Activated B cell treated with CpG ODN at 0.5 μM for 24 hours (primary cell): Measurements from ENCODE around the gene PRKCE. TPM values are rescaled to one million over a fixed set of nuclear protein-coding genes. Genes with fewer than 3 reads are reported as not detected.
A peak's percentile ranks its signal among the peaks of the same experiment; 100 is the strongest.

Experiments
- ATAC-seq: fragments of 200-7000 bp; cut with Tn5 transposase; one replicate; pipeline ENCODE4 v1.10.0; 2021; ENCODE audit warnings: low read depth, mild to moderate bottlenecking, moderate library complexity
- CTCF ChIA-PET: fragments of 350-600 bp; sonication (Branson Sonifier 250); formaldehyde crosslinking; loops from one replicate; lab custom pipeline; 2021; ENCODE audit warnings: antibody characterized with exemption; lab: Charles Lee
- POLR2A ChIA-PET: fragments of 350-600 bp; sonication (Branson Sonifier 250); formaldehyde crosslinking; loops from one replicate; lab custom pipeline; 2021; ENCODE audit warnings: antibody characterized with exemption; lab: Charles Lee
- DNase-seq: peaks from one replicate; pipeline ENCODE4 v3.0.0; 2022
- H3K27ac Mint-ChIP-seq: one replicate; pipeline ENCODE4 v1.8.0; 2020; ENCODE audit warnings: mixed read lengths
- H3K27me3 Mint-ChIP-seq: one replicate; pipeline ENCODE4 v1.8.0; 2021; ENCODE audit warnings: mixed read lengths
- H3K36me3 Mint-ChIP-seq: one replicate; pipeline ENCODE4 v1.8.0; 2021; ENCODE audit warnings: low read depth, mixed read lengths
- H3K4me1 Mint-ChIP-seq: one replicate; pipeline ENCODE4 v1.8.0; 2021; ENCODE audit warnings: mixed read lengths
- H3K4me3 Mint-ChIP-seq: one replicate; pipeline ENCODE4 v1.8.0; 2020; ENCODE audit warnings: mild to moderate bottlenecking, mixed read lengths
- H3K9me3 Mint-ChIP-seq: one replicate; pipeline ENCODE4 v1.8.0; 2020; ENCODE audit warnings: mixed read lengths
- intact Hi-C: fragments of 100-400 bp; cut with micrococcal nuclease; formaldehyde crosslinking; loops from one replicate; pipeline ENCODE4 v1.15.1; 2024
- total RNA-seq: library from RNA; stranded (reverse); gene quantifications from 2 replicates; pipeline ENCODE4 v1.2.3, GENCODE V29; 2022
- TF ChIP-seq, protein P1 (sequence below): fragments of 200-600 bp; IDR thresholded peaks from one replicate; pipeline ENCODE4 v1.8.0; 2022; ENCODE audit warnings: antibody characterized with exemption, mild to moderate bottlenecking

Gene PRKCE
- total RNA-seq, 1 donor from 2014 or later = 53.8 TPM

DNA sequence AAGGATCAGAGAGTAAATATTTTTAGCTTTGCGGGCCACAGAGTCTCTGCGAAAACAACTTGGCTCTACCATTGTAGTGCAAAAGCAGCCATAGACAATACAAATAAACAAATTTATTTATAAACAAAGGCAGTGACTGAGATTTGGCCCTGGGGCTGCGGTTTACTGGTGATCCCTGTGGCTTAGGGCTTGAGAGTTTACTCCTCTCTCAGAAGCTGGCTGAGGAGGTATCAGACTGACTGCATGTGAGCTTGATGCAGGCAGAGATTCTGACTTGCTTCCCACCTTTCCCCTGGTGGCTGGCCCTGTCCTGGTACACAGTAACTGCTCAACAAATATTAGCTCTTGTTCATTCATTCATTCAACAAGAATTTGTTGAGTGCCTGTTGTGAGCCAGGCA is 81.5 kb downstream of the PRKCE start:
- ATAC-seq (no peak), DNase-seq (no peak)
- Mint-ChIP-seq H3K27ac (peak overlapping the region; percentile 28), H3K4me3 (no peak overlapping the region), H3K4me1 (peaks cover 80% of the 10 kb centered on the region), H3K9me3 (peaks cover 4% of the 10 kb centered on the region), H3K27me3 (no peaks in the 10 kb centered on the region), H3K36me3 (peaks cover 12% of the 10 kb centered on the region)
- TF ChIP-seq, protein P1, sequence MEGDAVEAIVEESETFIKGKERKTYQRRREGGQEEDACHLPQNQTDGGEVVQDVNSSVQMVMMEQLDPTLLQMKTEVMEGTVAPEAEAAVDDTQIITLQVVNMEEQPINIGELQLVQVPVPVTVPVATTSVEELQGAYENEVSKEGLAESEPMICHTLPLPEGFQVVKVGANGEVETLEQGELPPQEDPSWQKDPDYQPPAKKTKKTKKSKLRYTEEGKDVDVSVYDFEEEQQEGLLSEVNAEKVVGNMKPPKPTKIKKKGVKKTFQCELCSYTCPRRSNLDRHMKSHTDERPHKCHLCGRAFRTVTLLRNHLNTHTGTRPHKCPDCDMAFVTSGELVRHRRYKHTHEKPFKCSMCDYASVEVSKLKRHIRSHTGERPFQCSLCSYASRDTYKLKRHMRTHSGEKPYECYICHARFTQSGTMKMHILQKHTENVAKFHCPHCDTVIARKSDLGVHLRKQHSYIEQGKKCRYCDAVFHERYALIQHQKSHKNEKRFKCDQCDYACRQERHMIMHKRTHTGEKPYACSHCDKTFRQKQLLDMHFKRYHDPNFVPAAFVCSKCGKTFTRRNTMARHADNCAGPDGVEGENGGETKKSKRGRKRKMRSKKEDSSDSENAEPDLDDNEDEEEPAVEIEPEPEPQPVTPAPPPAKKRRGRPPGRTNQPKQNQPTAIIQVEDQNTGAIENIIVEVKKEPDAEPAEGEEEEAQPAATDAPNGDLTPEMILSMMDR = no peak
- ChIA-PET POLR2A (interaction anchor here (9.1 kb wide), 1 partner anchor 81 kb away, joined by 211 read pairs; the partner anchor contains the start of gene PRKCE), CTCF (interaction anchor here (0.9 kb wide), 1 partner anchor 9 kb away, joined by 3 read pairs; no protein-coding TSS in a partner anchor)
- intact Hi-C loops = no loop called here

DNA sequence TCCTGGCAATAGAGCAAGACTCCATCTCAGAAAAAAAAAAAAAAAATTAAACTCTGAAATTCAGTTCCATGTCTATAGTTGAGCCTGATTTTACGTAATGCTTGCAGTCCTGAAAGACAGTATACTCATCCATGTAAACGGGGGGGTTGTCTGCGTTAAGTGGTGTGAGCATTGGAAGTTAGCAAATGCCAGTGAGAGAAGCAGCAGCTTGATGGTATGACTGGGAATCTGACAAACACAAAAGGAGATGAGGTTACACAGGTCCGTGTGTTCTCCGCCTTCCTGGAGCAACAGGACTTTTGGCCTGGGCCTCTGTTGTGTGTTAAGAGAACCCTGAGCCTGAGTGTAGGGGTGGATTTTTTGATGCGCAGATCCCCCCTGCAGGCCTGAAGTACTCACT is 82.9 kb downstream of the PRKCE start:
- ATAC-seq (no peak), DNase-seq (no peak)
- intact Hi-C loops = no loop called here
- Mint-ChIP-seq H3K27ac (no peak overlapping the region), H3K27me3 (no peaks in the 10 kb centered on the region), H3K4me1 (peaks cover 76% of the 10 kb centered on the region), H3K4me3 (no peak overlapping the region), H3K9me3 (peaks cover 4% of the 10 kb centered on the region), H3K36me3 (peaks cover 12% of the 10 kb centered on the region)
- ChIA-PET POLR2A (interaction anchor here (0.6 to 9.1 kb wide), 4 partner anchors 82 to 219 kb away, joined by 3 to 211 read pairs (median 4); partner anchors contain the start of gene PRKCE), CTCF (no interaction called here)
- TF ChIP-seq, protein P1 = no peak

DNA sequence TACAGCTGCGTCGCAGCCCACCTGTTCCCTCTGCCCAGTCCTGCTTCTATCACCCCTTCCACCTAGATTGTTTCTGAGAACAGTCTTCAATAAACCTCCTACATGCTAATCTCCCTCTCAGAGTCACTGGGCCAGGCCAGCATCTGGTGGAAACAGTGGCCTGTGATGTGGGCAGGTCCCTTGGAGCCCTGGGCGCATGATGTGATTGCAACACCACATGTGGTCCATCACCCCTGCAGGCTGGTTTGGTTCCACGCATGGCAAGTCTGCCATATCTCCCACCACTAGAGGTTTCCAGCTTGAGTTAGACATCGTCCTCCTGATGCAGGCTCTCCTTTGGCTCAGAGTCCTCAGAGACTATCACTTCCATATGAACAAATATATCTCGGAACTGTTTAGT is 83.5 kb downstream of the PRKCE start:
- CTCF ChIA-PET = interaction anchor here (0.9 kb wide), 1 partner anchor 9 kb away, joined by 3 read pairs; no protein-coding TSS in a partner anchor
- H3K27ac Mint-ChIP-seq = no peak overlapping the region
- ATAC-seq (peak; percentile 14), DNase-seq (no peak)
- no peak overlapping the region for H3K4me3 Mint-ChIP-seq
- H3K9me3 Mint-ChIP-seq = no peaks in the 10 kb centered on the region
- peaks cover 75% of the 10 kb centered on the region for H3K4me1 Mint-ChIP-seq
- H3K27me3 Mint-ChIP-seq = no peaks in the 10 kb centered on the region
- H3K36me3 Mint-ChIP-seq = peaks cover 12% of the 10 kb centered on the region
- POLR2A ChIA-PET = interaction anchor here (0.6 to 9.1 kb wide), 3 partner anchors 83 to 99 kb away, joined by 3 to 211 read pairs (median 4); partner anchors contain the start of gene PRKCE
- intact Hi-C loops = no loop called here
- TF ChIP-seq, protein P1 = no peak

DNA sequence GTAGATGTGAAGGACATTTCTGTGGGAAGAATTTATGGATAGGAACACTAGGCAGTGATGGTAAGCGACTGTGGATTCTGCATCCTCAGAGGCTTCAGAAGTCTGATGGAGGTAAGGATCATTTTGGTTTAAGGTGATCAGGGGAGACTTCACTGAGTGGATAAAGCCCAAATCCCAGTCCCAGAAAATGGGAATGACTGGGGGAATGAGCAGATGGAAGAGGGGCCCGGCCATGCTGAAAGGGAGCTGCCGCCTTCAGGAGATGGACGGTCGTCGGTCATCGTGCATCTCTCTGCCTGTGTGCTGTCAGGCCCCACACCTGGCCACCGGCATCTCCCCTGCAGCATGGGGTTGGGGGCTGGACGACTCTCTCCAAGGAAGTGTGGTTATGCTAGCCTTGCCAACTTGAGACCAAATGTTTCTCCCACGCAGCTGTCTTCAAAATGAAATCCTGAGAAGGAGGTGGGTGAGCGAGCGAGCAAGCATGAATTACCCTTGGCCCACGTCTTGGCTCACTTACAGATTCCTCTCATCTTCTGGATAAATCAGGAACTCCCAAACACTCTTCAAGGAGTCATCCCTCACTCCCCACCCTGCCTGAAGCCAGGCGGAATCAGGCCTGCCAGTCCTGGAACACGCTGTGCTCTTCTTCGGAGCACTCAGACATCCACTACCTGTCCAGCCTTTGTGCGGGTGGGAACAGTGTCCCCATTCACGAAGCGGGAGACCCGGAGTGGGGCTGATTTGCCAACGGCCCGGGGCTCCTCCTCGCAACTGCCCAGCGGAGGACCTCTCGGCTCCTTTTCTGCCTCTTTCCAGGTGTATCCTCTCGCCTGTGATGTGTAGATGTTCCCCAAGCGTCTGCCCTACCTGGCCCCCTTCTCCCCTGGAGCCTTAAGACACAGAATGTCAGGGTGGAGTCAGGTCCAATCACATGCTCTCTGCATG is 85.6 kb downstream of the PRKCE start:
- H3K27me3 Mint-ChIP-seq = no peaks in the 10 kb centered on the region
- peaks cover 76% of the 10 kb centered on the region for H3K4me1 Mint-ChIP-seq
- intact Hi-C loops = no loop called here
- no peak for DNase-seq
- H3K4me3 Mint-ChIP-seq = no peak overlapping the region
- CTCF ChIA-PET = no interaction called here
- H3K9me3 Mint-ChIP-seq = no peaks in the 10 kb centered on the region
- peaks cover 12% of the 10 kb centered on the region for H3K36me3 Mint-ChIP-seq
- TF ChIP-seq, protein P1 = no peak
- ATAC-seq = no peak
- no peak overlapping the region for H3K27ac Mint-ChIP-seq
- POLR2A ChIA-PET = interaction anchor here (1.2 kb wide), 1 partner anchor 87 kb away, joined by 3 read pairs; no protein-coding TSS in a partner anchor
